Measurements from ENCODE around the gene RTRAF. TPM values are rescaled to one million over a fixed set of nuclear protein-coding genes. Genes with fewer than 3 reads are reported as not detected.

RTRAF gene
- polyA plus RNA-seq, 1 of the 3 experiments (the other 2 are of a cell fraction), result 43.6 TPM

GRCh38 chr14:52003324-52003723 is 14.0 kb downstream of the RTRAF start:
- Histone ChIP-seq H3K27ac (ENCODE audit: low read depth in 2 of 2, low read length in 1 of 2) (peak overlapping the region in 1 of 2 experiments; percentile 13; a peak in 2 of 4 replicates), H4K20me1 (ENCODE audit: insufficient read depth) (no peaks in the 10 kb centered on the region), H3F3A (replicated peaks; ENCODE audit: insufficient read depth) (peaks cover 24% of the 10 kb centered on the region), H3K9me2 (no peaks in the 10 kb centered on the region), H3K36me3 (replicated peaks in 1 of 2; ENCODE audit: control insufficient read depth in 1 of 2, insufficient read depth in 2 of 2, low read length in 1 of 2) (peaks cover 79 to 100% of the 10 kb centered on the region in 2 experiments), H3K27me3 (ENCODE audit: insufficient read depth) (no peaks in the 10 kb centered on the region), H3K79me2 (ENCODE audit: insufficient read depth) (peaks cover 33% of the 10 kb centered on the region), H3K4me2 (no peak overlapping the region), H3K9me3 (no peaks in the 10 kb centered on the region), H3K4me1 (ENCODE audit: control insufficient read depth in 1 of 2, insufficient read depth in 2 of 2, low read depth in 1 of 2, low read length in 1 of 2) (peaks cover 0 to 17% of the 10 kb centered on the region in 2 experiments; a peak in 2 of 4 replicates), H2AFZ (ENCODE audit: low read depth) (no peak overlapping the region), H3K9ac (no peak overlapping the region), H3K4me3 (ENCODE audit: low read depth in 2 of 2, low read length in 1 of 2) (no peak overlapping the region)
- CTCF ChIA-PET, result no interaction called here
- DNase-seq, result no peak
- POLR2A ChIA-PET, result no interaction called here
- no peak for TF ChIP-seq SMC3 (IDR thresholded peaks at IDR 0.05; ENCODE audit: low read depth, low read length)
- TF ChIP-seq, protein P1, sequence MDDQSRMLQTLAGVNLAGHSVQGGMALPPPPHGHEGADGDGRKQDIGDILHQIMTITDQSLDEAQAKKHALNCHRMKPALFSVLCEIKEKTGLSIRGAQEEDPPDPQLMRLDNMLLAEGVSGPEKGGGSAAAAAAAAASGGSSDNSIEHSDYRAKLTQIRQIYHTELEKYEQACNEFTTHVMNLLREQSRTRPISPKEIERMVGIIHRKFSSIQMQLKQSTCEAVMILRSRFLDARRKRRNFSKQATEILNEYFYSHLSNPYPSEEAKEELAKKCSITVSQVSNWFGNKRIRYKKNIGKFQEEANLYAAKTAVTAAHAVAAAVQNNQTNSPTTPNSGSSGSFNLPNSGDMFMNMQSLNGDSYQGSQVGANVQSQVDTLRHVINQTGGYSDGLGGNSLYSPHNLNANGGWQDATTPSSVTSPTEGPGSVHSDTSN (IDR thresholded peaks at IDR 0.05), result no peak
- TF ChIP-seq, protein P2, sequence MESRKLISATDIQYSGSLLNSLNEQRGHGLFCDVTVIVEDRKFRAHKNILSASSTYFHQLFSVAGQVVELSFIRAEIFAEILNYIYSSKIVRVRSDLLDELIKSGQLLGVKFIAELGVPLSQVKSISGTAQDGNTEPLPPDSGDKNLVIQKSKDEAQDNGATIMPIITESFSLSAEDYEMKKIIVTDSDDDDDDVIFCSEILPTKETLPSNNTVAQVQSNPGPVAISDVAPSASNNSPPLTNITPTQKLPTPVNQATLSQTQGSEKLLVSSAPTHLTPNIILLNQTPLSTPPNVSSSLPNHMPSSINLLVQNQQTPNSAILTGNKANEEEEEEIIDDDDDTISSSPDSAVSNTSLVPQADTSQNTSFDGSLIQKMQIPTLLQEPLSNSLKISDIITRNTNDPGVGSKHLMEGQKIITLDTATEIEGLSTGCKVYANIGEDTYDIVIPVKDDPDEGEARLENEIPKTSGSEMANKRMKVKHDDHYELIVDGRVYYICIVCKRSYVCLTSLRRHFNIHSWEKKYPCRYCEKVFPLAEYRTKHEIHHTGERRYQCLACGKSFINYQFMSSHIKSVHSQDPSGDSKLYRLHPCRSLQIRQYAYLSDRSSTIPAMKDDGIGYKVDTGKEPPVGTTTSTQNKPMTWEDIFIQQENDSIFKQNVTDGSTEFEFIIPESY (IDR thresholded peaks at IDR 0.05; ENCODE audit: borderline replicate concordance, low read depth), result no peak
- no peak for TF ChIP-seq MAX (IDR thresholded peaks at IDR 0.05; ENCODE audit: low read depth)
- TF ChIP-seq, protein P3, sequence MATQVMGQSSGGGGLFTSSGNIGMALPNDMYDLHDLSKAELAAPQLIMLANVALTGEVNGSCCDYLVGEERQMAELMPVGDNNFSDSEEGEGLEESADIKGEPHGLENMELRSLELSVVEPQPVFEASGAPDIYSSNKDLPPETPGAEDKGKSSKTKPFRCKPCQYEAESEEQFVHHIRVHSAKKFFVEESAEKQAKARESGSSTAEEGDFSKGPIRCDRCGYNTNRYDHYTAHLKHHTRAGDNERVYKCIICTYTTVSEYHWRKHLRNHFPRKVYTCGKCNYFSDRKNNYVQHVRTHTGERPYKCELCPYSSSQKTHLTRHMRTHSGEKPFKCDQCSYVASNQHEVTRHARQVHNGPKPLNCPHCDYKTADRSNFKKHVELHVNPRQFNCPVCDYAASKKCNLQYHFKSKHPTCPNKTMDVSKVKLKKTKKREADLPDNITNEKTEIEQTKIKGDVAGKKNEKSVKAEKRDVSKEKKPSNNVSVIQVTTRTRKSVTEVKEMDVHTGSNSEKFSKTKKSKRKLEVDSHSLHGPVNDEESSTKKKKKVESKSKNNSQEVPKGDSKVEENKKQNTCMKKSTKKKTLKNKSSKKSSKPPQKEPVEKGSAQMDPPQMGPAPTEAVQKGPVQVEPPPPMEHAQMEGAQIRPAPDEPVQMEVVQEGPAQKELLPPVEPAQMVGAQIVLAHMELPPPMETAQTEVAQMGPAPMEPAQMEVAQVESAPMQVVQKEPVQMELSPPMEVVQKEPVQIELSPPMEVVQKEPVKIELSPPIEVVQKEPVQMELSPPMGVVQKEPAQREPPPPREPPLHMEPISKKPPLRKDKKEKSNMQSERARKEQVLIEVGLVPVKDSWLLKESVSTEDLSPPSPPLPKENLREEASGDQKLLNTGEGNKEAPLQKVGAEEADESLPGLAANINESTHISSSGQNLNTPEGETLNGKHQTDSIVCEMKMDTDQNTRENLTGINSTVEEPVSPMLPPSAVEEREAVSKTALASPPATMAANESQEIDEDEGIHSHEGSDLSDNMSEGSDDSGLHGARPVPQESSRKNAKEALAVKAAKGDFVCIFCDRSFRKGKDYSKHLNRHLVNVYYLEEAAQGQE (IDR thresholded peaks at IDR 0.05; ENCODE audit: low read depth, low read length), result no peak
- TF ChIP-seq NRF1 (IDR thresholded peaks at IDR 0.05; ENCODE audit: low read depth, low read length), result no peak
- no peak for TF ChIP-seq USF1 (IDR thresholded peaks at IDR 0.05; ENCODE audit: borderline replicate concordance, low read depth)
- TF ChIP-seq MEF2A (IDR thresholded peaks at IDR 0.05; ENCODE audit: borderline replicate concordance, low read depth), result no peak
- no peak for TF ChIP-seq TEAD4 (IDR thresholded peaks at IDR 0.05; ENCODE audit: borderline replicate concordance, insufficient read depth)
- TF ChIP-seq CTCF (IDR thresholded peaks at IDR 0.05), result no peak
- TF ChIP-seq POLR2AphosphoS5 (IDR thresholded peaks at IDR 0.05; ENCODE audit: low read depth, low read length), result no peak
- 89% methylated on average over 3 of the region's 3 CpGs for WGBS (ENCODE audit: low lambda C conversion rate)

All from SK-N-SH (cell line).